GM08714 (cell line): ENCODE measurements around the gene FLT3.
A peak's percentile ranks its signal among the peaks of the same experiment; 100 is the strongest.
"Not testable (repeated sequence)": the region's sequence is repeated elsewhere in the genome, so short reads cannot be mapped to it uniquely, and the experiment has no call there.

Experiments used
- H3K4me3 ChIP-seq: fragments of 200-500 bp; sonication (Bioruptor generic); 2 replicates; pipeline ENCODE4 v1.5.1; 2014; ENCODE audit warnings: mild to moderate bottlenecking, low read length, inconsistent platforms
- ZNF274 ChIP-seq: IDR thresholded peaks from 2 replicates; pipeline ENCODE4 v1.6.1; 2012; ENCODE audit warnings: mild to moderate bottlenecking, low read depth, low read length

The FLT3 gene

DNA sequence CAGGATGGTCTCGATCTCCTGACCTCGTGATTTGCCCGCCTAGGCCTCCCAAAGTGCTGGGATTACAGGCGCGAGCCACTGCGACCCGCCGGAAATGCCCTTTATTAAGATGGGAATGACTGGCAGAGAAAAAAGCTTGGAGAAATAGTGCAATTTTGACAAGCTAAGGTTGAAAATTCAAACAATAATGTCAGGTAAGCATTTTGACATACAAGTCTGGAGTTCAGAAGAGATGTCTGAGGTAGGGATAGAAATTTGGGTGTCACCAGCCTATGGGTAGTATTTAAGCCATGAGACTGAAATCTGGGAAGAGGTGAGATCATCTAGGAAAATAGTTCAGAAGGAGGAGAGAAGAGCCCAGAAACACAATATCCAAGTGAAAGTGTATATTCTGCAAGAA is 20.8 kb upstream of the FLT3 start:
- TF ChIP-seq ZNF274 = no peak
- no peak overlapping the region for H3K4me3 ChIP-seq

DNA sequence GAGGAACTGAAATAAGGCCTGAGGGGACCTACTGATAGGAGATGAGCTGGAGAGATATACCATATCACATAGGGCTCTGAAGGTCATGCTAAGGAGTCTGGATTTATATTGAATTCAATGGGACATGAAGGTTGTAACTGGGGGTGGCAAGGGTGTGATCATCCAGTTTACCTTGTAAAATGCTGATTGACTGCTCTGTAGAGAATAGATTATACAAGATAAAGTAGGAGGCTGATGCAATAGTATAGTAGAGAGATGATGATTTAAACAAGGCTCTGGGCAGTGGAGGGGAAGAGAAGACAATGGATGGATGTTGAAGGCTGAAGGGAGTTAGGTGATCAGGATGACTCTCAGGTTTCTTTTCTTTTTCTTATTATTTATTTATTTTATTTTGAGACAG is 19.9 kb upstream of the FLT3 start:
- no peak for TF ChIP-seq ZNF274
- H3K4me3 ChIP-seq = no peak overlapping the region

DNA sequence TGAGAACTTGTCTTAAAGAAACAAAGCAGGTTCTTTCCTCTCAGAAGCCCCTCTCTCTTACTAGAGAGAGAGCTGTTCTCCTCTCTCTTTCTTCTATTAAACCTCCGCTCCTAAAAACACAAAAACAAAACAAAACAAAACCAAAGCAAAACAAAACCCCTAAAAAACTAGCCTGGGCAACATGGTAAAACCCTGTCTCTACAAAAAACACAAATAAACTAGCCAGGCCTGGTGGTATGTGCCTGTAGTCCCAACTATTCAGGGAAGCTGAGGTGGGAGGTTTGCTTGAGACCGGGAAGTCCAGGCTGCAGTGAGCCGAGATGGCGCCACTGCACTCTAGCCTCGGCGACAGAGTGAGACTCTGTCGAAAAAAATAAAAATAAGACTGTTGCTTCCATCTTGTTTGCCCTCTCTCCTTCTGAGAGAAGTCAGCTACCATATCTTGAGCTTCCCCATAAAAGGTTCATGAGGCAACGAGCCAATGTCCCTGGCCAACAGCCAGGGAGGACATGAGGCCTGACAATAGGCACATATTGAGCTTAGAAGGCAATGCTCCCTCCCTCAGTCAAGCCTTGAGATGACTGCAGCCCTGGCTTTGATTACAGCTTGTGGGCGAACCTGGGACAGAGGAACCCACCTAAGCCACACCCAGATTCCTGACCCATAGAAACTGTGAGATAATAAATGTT is 17.5 kb upstream of the FLT3 start:
- no peak overlapping the region for H3K4me3 ChIP-seq
- no peak for TF ChIP-seq ZNF274

DNA sequence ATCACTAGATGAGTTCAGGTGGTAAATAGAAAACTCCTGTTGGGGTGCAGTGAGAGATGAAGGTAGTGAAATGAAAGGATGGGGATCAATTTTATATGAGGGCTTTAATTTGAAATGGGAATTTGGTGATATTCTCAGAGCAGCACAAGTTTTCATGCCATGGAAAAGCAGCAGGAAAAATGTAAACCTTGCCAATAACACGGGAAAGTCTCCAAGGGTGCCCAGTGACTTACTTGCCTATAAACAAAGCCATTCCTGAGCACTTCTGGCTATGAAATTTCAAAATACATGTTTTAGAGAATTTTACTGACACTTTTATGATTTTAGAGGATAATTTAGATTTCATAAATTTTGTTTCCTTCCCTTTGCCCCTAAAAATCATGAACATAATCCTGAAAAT is 16.4 kb upstream of the FLT3 start:
- TF ChIP-seq ZNF274 = no peak
- H3K4me3 ChIP-seq = no peak overlapping the region

DNA sequence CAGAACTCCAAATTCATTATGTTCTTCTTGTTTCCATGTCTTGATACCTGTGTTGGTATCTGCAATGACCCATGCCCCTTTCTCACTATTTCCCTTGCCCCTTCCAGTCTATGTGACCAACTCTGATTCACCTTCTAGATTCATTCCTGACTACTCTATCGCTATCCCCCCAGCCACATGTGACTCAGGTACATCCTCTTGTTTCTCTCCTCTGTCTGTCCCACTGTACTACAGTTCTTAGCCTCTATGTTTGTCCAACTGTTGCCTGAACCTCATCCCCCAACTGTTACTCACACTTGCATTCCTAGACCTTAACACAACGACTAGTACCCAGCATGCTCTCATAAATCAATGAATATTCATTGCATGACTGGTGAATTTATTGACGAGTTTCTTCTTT is 10.0 kb upstream of the FLT3 start:
- H3K4me3 ChIP-seq = no peak overlapping the region
- TF ChIP-seq ZNF274 = no peak

GRCh38 chr13:28106976-28107375 is 6.6 kb upstream of the FLT3 start:
- TF ChIP-seq ZNF274 = no peak
- H3K4me3 ChIP-seq = no peak overlapping the region

DNA sequence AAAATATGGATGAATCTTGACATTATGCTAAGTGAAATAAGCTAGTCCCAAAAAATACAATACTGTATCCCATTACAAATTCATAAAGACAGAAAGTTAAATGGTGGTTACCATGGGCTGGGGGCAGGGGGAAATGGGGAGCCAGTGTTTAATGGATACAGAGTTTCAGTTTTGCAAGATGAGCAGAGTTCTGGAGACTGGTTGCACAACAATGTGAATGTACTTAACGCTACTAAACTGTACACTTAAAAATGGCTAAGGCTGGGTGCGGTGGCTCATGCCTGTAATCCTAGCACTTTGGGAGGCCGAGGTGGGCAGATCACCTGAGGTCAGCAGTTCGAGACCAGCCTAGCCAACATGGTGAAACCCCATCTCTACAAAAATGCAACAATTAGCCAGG is 1.5 kb upstream of the FLT3 start:
- H3K4me3 ChIP-seq = not testable (repeated sequence)

GRCh38 chr13:28099396-28100149 is 803 bp downstream of the FLT3 start:
- H3K4me3 ChIP-seq = peak overlapping the region; percentile 48; the same call in 1 of the 2 replicates

GRCh38 chr13:28097503-28097902 is 2.9 kb downstream of the FLT3 start:
- no peak overlapping the region for H3K4me3 ChIP-seq
- TF ChIP-seq ZNF274 = no peak

More at GRCh38 chr13:28099396-28100149, 803 bp downstream of the FLT3 start:
- TF ChIP-seq ZNF274 = no peak

DNA sequence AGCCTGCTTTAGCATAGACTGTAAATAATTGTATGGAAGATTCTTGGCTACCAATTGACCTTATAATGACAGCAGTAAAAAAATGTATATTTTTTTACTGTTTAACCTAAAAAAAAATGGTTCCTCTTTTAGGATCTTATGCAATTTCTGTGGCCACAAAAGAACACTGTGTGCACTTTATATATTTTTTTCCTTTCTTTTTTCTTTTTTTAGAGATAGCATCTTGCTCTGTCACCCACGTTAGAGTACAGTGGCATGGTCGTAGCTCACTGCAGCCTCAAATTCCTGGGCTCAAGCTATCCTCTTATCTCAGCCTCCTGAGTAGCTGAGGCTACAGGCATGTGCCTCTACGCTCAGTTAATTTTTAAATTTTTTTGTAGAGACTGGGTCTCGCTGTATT is 6.1 kb downstream of the FLT3 start:
- H3K4me3 ChIP-seq = no peak overlapping the region
- no peak for TF ChIP-seq ZNF274

DNA sequence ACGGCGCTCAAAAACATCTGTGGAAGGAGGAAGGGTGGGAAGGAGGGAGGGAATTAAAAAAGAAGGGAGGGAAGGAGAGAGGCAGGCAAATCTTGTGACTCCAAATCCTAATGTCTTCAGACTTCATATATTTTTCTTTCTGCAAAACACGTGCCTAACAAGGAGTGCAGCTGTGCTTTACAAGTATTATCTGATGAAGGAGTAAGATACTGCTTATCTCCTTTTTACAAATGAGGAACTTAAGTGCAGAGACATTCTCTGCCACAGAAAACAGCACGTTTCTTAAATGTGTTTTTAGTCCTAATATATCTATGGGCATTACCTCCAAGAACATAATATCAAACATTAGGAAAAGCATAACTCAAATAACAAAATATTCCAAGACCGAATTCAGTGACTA is 6.5 kb downstream of the FLT3 start:
- no peak overlapping the region for H3K4me3 ChIP-seq
- TF ChIP-seq ZNF274 = no peak

DNA sequence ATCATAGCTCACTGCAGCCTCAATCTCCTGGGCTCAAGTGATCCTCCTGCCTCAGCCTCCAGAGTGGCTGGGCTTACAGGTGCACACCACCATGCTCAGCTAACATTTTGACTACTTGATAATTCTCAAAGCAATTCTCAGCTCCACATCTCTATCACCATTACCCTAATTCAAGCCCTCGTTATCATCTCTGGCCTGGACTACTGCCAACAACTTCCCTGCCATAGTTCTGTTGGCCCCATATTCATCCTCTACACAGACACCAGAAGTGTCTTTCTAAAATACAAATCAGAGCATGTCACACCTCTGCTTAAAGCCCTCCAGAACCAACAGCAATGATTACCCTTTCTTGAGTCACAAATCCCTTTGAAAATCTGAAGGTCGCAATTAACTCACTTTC is 7.9 kb downstream of the FLT3 start:
- H3K4me3 ChIP-seq = no peak overlapping the region
- no peak for TF ChIP-seq ZNF274

- no peak overlapping the region for H3K4me3 ChIP-seq
- TF ChIP-seq ZNF274 = no peak
Measured at GRCh38 chr13:28089065-28089464, 11.3 kb downstream of the FLT3 start.

GRCh38 chr13:28077820-28078219 is 22.6 kb downstream of the FLT3 start:
- not testable (repeated sequence) for H3K4me3 ChIP-seq

DNA sequence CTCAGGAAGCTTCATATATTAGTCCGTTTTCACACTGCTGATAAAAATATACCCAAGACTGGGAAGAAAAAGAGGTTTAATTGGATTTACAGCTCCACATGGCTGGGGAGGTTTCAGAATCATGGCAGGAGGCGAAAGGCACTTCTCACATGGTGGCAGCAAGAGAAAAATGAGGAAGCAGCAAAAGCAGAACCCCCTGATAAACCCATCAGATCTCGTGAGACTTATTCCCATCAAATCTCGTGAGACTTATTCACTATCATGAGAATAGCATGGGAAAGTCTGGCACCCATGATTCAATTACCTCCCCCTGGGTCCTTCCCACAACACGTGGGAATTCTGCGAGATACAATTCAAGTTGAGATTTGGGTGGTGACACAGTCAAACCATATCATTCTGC is 23.1 kb downstream of the FLT3 start:
- TF ChIP-seq ZNF274 = no peak
- no peak overlapping the region for H3K4me3 ChIP-seq

DNA sequence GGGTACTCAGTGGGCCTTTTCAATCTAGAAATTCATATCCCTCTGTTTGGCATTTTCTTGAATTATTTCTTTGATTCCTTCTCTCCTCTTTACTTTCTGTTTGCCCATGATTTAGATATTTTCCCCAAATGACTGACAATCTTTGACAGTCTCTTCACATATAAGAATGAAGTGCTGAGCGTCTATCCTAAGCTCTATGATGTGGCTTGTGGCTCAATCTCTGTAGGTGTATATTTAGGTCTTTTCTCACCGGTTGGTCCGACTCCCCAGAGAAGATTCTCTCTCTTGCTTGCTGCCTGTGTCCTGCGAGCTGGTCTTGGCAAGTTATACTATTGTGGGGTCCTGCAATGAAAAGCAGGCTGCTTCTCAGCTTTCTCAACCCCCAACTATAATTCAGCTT is 29.0 kb downstream of the FLT3 start:
- no peak for TF ChIP-seq ZNF274
- H3K4me3 ChIP-seq = no peak overlapping the region
